Activated CD4-positive, alpha-beta memory T cell treated with anti-CD3 and anti-CD28 coated beads for 36 hours (primary cell): ENCODE data around the gene EARS2. TPM values are rescaled to one million over a fixed set of nuclear protein-coding genes. Genes with fewer than 3 reads are reported as not detected.

Experiments
- CTCF ChIA-PET: fragments of 350-600 bp; sonication (Branson Sonifier 250); formaldehyde crosslinking; loops from one replicate; lab custom pipeline; 2021; ENCODE audit warnings: antibody characterized with exemption, inconsistent platforms; lab: Charles Lee
- POLR2A ChIA-PET: fragments of 350-600 bp; sonication (Branson Sonifier 250); formaldehyde crosslinking; loops from one replicate; lab custom pipeline; 2021; ENCODE audit warnings: antibody characterized with exemption; lab: Charles Lee
- DNase-seq: peaks from one replicate; pipeline ENCODE4 v3.0.0-alpha.2; 2020
- H3K27ac Mint-ChIP-seq: one replicate; pipeline ENCODE4 v1.8.0; 2021; ENCODE audit warnings: mixed read lengths
- H3K27me3 Mint-ChIP-seq: one replicate; pipeline ENCODE4 v1.8.0; 2021; ENCODE audit warnings: mixed read lengths
- H3K36me3 Mint-ChIP-seq: one replicate; pipeline ENCODE4 v1.8.0; 2021; ENCODE audit warnings: mixed read lengths
- H3K4me1 Mint-ChIP-seq: one replicate; pipeline ENCODE4 v1.8.0; 2021; ENCODE audit warnings: low read depth, mixed read lengths
- H3K4me3 Mint-ChIP-seq: one replicate; pipeline ENCODE4 v1.8.0; 2021; ENCODE audit warnings: mild to moderate bottlenecking, mixed read lengths
- H3K9me3 Mint-ChIP-seq: one replicate; pipeline ENCODE4 v1.8.0; 2021; ENCODE audit warnings: mixed read lengths
- intact Hi-C: fragments of 100-400 bp; cut with micrococcal nuclease; formaldehyde crosslinking; loops from one replicate; pipeline ENCODE4 v1.15.1; 2023
- total RNA-seq, 2 experiments: library from RNA; stranded (reverse); gene quantifications; one replicate each; pipeline ENCODE4 v1.2.3, GENCODE V29; 2021

The EARS2 gene
- total RNA-seq, 2 experiments from 2014 or later, result 21.6 to 23.6 TPM

- Mint-ChIP-seq H3K27ac (no peak overlapping the region), H3K4me1 (no peaks in the 10 kb centered on the region), H3K36me3 (peaks cover 21% of the 10 kb centered on the region), H3K27me3 (no peaks in the 10 kb centered on the region), H3K9me3 (no peaks in the 10 kb centered on the region), H3K4me3 (no peak overlapping the region)
- intact Hi-C loops, result no loop called here
- no peak for DNase-seq
- POLR2A ChIA-PET, result no interaction called here
- CTCF ChIA-PET, result no interaction called here
These were observed 23.2 kb upstream of the EARS2 start for GRCh38 chr16:23580391-23580790.

GRCh38 chr16:23579371-23579770 lies 22.2 kb upstream of the EARS2 start:
- Mint-ChIP-seq H3K27me3 (no peaks in the 10 kb centered on the region), H3K27ac (no peak overlapping the region), H3K4me3 (no peak overlapping the region), H3K4me1 (no peaks in the 10 kb centered on the region), H3K9me3 (no peaks in the 10 kb centered on the region), H3K36me3 (peaks cover 20% of the 10 kb centered on the region)
- DNase-seq, result no peak
- intact Hi-C loops, result no loop called here
- ChIA-PET POLR2A (interaction anchor here (0.6 kb wide), 1 partner anchor 258 kb away, joined by 4 read pairs; no protein-coding TSS in a partner anchor), CTCF (no interaction called here)

GRCh38 chr16:23578101-23578830 lies 21.1 kb upstream of the EARS2 start:
- ChIA-PET CTCF (no interaction called here), POLR2A (no interaction called here)
- no peak overlapping the region for H3K27ac Mint-ChIP-seq

GRCh38 chr16:23577493-23577892 lies 20.3 kb upstream of the EARS2 start:
- ChIA-PET POLR2A (no interaction called here), CTCF (no interaction called here)
- DNase-seq, result no peak
- Mint-ChIP-seq H3K4me3 (no peak overlapping the region), H3K27me3 (no peaks in the 10 kb centered on the region), H3K9me3 (no peaks in the 10 kb centered on the region), H3K4me1 (no peaks in the 10 kb centered on the region), H3K27ac (no peak overlapping the region), H3K36me3 (peaks cover 18% of the 10 kb centered on the region)
- intact Hi-C loops, result no loop called here

More at GRCh38 chr16:23578101-23578830, 21.1 kb upstream of the EARS2 start:
- Mint-ChIP-seq H3K4me1 (no peaks in the 10 kb centered on the region), H3K9me3 (no peaks in the 10 kb centered on the region), H3K27me3 (no peaks in the 10 kb centered on the region), H3K36me3 (peaks cover 17% of the 10 kb centered on the region), H3K4me3 (no peak overlapping the region)
- no peak for DNase-seq
- intact Hi-C loops, result no loop called here

GRCh38 chr16:23575834-23576233 lies 18.7 kb upstream of the EARS2 start:
- ChIA-PET POLR2A (interaction anchor here (0.7 kb wide), 1 partner anchor 13 kb away, joined by 3 read pairs; no protein-coding TSS in a partner anchor), CTCF (interaction anchor here (1.0 to 1.2 kb wide), 2 partner anchors 21 to 142 kb away, joined by 3 read pairs; no protein-coding TSS in a partner anchor)
- no peak for DNase-seq
- H3K4me1 Mint-ChIP-seq, result no peaks in the 10 kb centered on the region
- no peak overlapping the region for H3K4me3 Mint-ChIP-seq
- H3K9me3 Mint-ChIP-seq, result no peaks in the 10 kb centered on the region
- intact Hi-C loops, result no loop called here
- H3K36me3 Mint-ChIP-seq, result peaks cover 27% of the 10 kb centered on the region
- H3K27me3 Mint-ChIP-seq, result no peaks in the 10 kb centered on the region
- H3K27ac Mint-ChIP-seq, result no peak overlapping the region

GRCh38 chr16:23573817-23574216 lies 16.7 kb upstream of the EARS2 start:
- no peaks in the 10 kb centered on the region for H3K9me3 Mint-ChIP-seq
- H3K27ac Mint-ChIP-seq, result no peak overlapping the region
- H3K4me3 Mint-ChIP-seq, result no peak overlapping the region
- CTCF ChIA-PET, result no interaction called here
- H3K4me1 Mint-ChIP-seq, result peaks cover 2% of the 10 kb centered on the region
- H3K27me3 Mint-ChIP-seq, result no peaks in the 10 kb centered on the region
- no peak for DNase-seq
- intact Hi-C loops, result no loop called here
- POLR2A ChIA-PET, result no interaction called here
- peaks cover 21% of the 10 kb centered on the region for H3K36me3 Mint-ChIP-seq

GRCh38 chr16:23572394-23572793 lies 15.2 kb upstream of the EARS2 start:
- H3K36me3 Mint-ChIP-seq, result peaks cover 27% of the 10 kb centered on the region
- POLR2A ChIA-PET, result no interaction called here
- DNase-seq, result no peak
- CTCF ChIA-PET, result interaction anchor here (0.9 kb wide), 1 partner anchor 14 kb away, joined by 3 read pairs; the partner anchor contains the start of gene UBFD1
- H3K27ac Mint-ChIP-seq, result no peak overlapping the region
- H3K9me3 Mint-ChIP-seq, result no peaks in the 10 kb centered on the region
- peaks cover 2% of the 10 kb centered on the region for H3K4me1 Mint-ChIP-seq
- no peak overlapping the region for H3K4me3 Mint-ChIP-seq
- no peaks in the 10 kb centered on the region for H3K27me3 Mint-ChIP-seq
- intact Hi-C loops, result no loop called here

GRCh38 chr16:23571895-23572294 lies 14.7 kb upstream of the EARS2 start:
- ChIA-PET POLR2A (interaction anchor here (1.4 kb wide), 1 partner anchor 14 kb away, joined by 3 read pairs; the partner anchor contains the start of genes EARS2 and UBFD1), CTCF (interaction anchor here (0.9 kb wide), 1 partner anchor 14 kb away, joined by 3 read pairs; the partner anchor contains the start of gene UBFD1)
- H3K9me3 Mint-ChIP-seq, result no peaks in the 10 kb centered on the region
- intact Hi-C loops, result no loop called here
- H3K4me3 Mint-ChIP-seq, result no peak overlapping the region
- H3K27me3 Mint-ChIP-seq, result no peaks in the 10 kb centered on the region
- peaks cover 30% of the 10 kb centered on the region for H3K36me3 Mint-ChIP-seq
- H3K4me1 Mint-ChIP-seq, result peaks cover 2% of the 10 kb centered on the region
- no peak overlapping the region for H3K27ac Mint-ChIP-seq
- DNase-seq, result no peak

GRCh38 chr16:23570992-23571632 lies 14.0 kb upstream of the EARS2 start:
- ChIA-PET CTCF (no interaction called here), POLR2A (interaction anchor here (1.4 kb wide), 1 partner anchor 14 kb away, joined by 3 read pairs; the partner anchor contains the start of genes EARS2 and UBFD1)
- no peak for DNase-seq
- Mint-ChIP-seq H3K27me3 (no peaks in the 10 kb centered on the region), H3K4me1 (peaks cover 2% of the 10 kb centered on the region), H3K36me3 (peaks cover 33% of the 10 kb centered on the region), H3K9me3 (no peaks in the 10 kb centered on the region), H3K27ac (no peak overlapping the region), H3K4me3 (no peak overlapping the region)
- intact Hi-C loops, result no loop called here

GRCh38 chr16:23567602-23568001 lies 10.5 kb upstream of the EARS2 start:
- H3K4me1 Mint-ChIP-seq, result peaks cover 2% of the 10 kb centered on the region
- no peaks in the 10 kb centered on the region for H3K9me3 Mint-ChIP-seq
- no peaks in the 10 kb centered on the region for H3K27me3 Mint-ChIP-seq
- CTCF ChIA-PET, result no interaction called here
- H3K36me3 Mint-ChIP-seq, result peaks cover 50% of the 10 kb centered on the region
- intact Hi-C loops, result no loop called here
- no peak overlapping the region for H3K4me3 Mint-ChIP-seq
- no peak overlapping the region for H3K27ac Mint-ChIP-seq
- POLR2A ChIA-PET, result no interaction called here
- DNase-seq, result no peak

GRCh38 chr16:23566724-23567123 lies 9.6 kb upstream of the EARS2 start:
- POLR2A ChIA-PET, result no interaction called here
- intact Hi-C loops, result no loop called here
- Mint-ChIP-seq H3K27me3 (no peaks in the 10 kb centered on the region), H3K4me3 (no peak overlapping the region), H3K36me3 (peaks cover 53% of the 10 kb centered on the region), H3K9me3 (no peaks in the 10 kb centered on the region), H3K4me1 (peaks cover 2% of the 10 kb centered on the region), H3K27ac (no peak overlapping the region)
- no peak for DNase-seq
- CTCF ChIA-PET, result no interaction called here

GRCh38 chr16:23564575-23565363 lies 7.6 kb upstream of the EARS2 start:
- ChIA-PET POLR2A (interaction anchor here (0.5 kb wide), 1 partner anchor 68 kb away, joined by 3 read pairs; no protein-coding TSS in a partner anchor), CTCF (no interaction called here)
- intact Hi-C loops, result no loop called here
- H3K9me3 Mint-ChIP-seq, result no peaks in the 10 kb centered on the region
- H3K27ac Mint-ChIP-seq, result no peak overlapping the region
- no peak for DNase-seq
- no peak overlapping the region for H3K4me3 Mint-ChIP-seq
- H3K27me3 Mint-ChIP-seq, result no peaks in the 10 kb centered on the region
- H3K4me1 Mint-ChIP-seq, result peaks cover 14% of the 10 kb centered on the region
- peaks cover 46% of the 10 kb centered on the region for H3K36me3 Mint-ChIP-seq
